NCI-H2196 (cell line): ENCODE data around the gene TMEM200A.

Experiments used
- DNase-seq: peaks from one replicate; lab custom pipeline; 2025; ENCODE audit not compliant: unreplicated experiment; lab: John Stamatoyannopoulos, UW

The TMEM200A gene

GRCh38 chr6:130423044-130423443, 57.2 kb downstream of the TMEM200A start:
- no peak for DNase-seq

- DNase-seq = no peak
These were observed 58.9 kb downstream of the TMEM200A start for GRCh38 chr6:130424710-130425109.

- no peak for DNase-seq
These were observed 59.7 kb downstream of the TMEM200A start for GRCh38 chr6:130425537-130425936.

DNA sequence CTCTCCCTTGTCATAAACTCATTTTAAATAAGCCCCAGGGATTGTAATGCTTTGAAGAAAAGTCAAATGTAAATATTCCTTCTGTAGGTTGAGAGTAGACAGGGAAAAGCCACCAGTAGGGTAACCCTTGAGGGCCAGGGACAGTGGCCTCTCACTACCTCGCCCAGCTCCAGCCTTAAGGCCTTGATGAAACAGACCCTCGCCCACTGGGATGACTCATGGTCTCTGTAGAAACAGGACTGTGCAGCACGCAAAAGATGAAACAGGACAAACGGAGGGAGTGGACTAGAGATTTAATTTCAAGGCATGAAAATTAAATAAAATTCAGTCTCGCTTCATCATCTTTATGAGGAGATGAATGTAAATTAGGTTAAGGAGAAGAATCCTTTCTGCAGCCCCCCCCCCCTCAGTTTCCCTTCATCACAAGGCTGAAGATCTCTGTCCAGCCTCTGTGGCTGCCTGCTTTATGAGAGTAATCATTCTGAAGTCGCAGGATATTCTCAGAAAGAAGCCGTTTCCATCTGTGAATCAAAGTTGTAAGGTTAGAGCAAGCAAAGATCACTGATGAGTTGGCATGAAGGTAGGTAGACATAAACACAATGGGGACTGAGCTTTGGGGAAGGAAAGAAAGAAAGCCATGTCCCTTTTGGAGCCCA, 60.4 kb downstream of the TMEM200A start:
- DNase-seq = no peak

- no peak for DNase-seq
These were observed 65.6 kb downstream of the TMEM200A start for GRCh38 chr6:130431346-130431852.

- DNase-seq = no peak
These were observed 67.0 kb downstream of the TMEM200A start for GRCh38 chr6:130432838-130433237.

GRCh38 chr6:130434174-130434873, 68.5 kb downstream of the TMEM200A start:
- no peak for DNase-seq

DNA sequence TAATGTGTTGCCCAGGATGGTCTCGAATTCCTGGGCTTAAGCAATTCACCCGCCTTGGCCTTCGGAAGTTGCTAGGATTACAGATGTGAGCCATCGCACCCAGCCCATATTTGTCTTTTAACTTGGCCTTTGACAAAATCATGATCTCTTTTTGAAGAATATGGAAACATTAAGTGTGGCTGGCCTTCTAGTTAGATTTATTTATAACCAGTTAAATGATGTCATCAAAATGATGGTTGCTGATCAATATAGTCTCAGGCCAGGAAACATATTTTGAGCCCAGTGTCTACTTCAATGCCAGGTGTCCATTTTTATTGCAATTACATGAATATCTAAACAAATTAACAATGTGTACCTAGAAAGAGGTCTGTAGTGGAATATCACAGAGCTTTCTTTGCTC, 69.4 kb downstream of the TMEM200A start:
- DNase-seq = no peak

GRCh38 chr6:130437961-130438360, 72.1 kb downstream of the TMEM200A start:
- DNase-seq = no peak

- no peak for DNase-seq
These were observed 81.6 kb downstream of the TMEM200A start for GRCh38 chr6:130447374-130447773.

DNA sequence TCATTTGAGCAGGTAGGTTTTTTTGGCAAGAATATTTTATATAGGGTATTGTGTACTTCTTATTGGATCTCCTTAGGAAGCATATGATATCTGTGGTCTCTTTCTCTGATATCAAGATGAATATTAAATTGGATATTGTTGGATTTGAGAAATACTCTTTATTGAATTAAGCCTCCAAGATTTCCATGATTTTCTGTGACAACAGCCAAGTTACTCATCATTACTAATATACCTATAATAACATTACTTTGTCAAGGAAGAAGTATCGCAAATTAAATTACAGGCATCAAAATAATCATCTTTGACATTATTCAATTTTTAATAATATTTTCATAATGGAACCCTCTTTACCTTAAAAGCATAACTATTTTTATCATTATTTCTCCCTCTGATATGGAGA, 86.5 kb downstream of the TMEM200A start:
- DNase-seq = no peak

DNA sequence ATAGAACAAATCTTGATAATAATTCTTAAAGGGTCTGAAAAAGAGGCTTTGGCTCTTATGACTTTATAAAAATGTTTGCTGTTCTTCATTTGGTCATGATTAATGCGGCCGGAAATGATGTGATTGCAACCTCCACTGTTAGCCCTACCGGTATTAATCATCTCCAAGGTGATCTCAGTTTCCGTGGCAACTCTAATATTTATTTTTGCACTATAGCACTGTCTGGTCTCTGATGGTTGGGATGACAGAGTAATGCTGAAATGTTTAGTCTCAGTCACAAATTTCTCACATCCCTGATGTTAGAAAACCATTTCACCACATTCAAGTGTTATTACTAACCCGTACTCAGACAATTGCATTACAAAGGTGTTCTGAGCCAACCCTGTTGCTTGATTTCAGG, 87.4 kb downstream of the TMEM200A start:
- DNase-seq = no peak

- DNase-seq = no peak
These were observed 91.8 kb downstream of the TMEM200A start for GRCh38 chr6:130457605-130458004.

- DNase-seq = no peak
These were observed 93.5 kb downstream of the TMEM200A start for GRCh38 chr6:130459316-130459715.

DNA sequence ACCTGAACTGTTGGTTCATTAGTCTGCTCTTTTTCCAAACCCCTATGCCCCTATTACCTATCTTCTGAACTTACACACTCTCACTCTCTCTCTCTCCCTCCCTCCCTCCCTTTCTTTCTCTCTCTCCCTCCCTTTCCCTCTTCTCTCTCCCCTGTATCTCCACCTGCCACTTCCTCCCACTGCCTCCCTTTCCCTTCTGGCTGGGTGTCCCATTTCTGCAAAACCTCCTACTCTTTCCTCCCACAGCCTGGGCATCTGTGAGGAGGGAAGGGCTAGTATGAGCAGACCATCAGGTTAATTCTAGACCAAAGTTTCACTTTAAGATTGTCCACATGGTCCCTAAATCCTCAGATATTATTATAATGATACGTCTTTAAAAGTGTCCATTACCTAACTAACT, 95.1 kb downstream of the TMEM200A start:
- no peak for DNase-seq

DNA sequence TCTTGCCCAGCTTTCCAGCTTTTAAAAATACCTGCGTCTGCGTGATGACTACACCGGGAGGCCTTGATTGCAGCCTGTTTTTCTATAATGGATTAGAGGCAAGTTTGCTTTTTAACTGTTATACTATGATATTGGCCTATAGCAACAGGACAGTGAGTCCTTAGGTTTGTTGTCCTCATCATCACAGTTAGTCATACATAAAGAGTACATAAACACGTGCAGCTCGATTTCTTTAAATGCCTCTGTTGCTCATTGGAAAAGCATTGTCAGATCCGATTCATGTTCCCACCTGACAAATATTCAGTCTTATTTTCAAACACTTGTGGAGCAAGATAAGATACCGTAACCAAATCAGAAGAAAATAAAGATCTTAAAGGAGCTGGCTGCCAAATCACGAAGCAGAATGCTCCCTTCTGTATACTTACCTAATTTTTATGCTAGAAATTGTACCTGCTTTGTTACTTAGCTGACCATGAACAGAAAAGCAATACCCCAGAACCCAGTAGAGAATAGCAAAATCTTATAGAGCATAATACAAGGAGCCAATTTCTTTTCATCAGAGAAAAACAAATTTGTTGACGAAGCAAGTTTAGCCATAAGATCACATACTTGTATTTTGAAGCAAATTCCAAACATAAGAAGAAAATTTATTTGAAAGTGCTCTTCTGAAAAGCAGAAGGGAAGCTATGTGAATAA, 100.4 kb downstream of the TMEM200A start:
- DNase-seq = no peak

- DNase-seq = no peak
These were observed 100.9 kb downstream of the TMEM200A start for GRCh38 chr6:130466748-130467061.

DNA sequence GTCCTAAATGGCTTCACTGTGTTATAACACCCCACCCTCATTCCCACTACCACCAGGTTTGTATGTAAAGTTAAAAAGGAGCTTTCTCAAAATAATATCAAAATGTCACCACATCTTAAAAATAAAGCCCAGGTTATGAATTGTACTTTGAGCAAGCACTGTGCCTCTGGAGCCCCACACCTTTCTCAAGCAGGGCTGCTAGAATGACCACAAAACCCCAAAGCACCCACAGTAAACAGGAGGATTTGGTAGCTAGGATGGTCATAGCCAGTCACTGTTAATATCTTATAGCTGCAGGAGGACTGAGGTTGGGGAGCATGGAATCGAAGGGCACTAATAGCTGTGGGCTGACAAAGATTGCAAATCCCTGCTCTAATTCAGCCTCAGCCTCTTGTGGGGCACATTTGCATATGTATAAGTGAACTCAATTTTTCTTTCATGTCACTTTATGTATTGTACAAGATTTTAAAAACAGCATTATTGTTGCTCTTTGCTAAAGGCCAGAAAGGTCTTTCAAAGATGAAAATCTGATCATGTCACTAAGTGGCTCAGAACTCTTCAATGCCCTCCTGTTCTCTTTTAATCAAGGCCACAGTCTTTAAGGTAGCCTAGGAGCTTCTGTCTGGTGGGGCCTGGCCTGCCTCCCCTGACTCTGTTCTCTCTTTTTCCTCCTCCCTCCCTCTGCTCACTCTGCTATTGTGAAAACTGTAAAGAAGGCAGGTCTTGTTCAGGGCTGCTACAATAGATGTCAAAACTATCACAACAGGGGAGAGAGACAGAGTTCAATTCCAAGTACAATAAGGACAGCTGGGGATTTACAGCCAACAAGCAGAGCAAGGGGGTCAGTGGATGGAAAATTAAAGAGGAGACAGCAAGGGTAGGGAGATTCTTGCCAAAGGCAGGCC, 101.6 kb downstream of the TMEM200A start:
- DNase-seq = no peak

GRCh38 chr6:130470766-130471165, 104.9 kb downstream of the TMEM200A start:
- DNase-seq = no peak

DNA sequence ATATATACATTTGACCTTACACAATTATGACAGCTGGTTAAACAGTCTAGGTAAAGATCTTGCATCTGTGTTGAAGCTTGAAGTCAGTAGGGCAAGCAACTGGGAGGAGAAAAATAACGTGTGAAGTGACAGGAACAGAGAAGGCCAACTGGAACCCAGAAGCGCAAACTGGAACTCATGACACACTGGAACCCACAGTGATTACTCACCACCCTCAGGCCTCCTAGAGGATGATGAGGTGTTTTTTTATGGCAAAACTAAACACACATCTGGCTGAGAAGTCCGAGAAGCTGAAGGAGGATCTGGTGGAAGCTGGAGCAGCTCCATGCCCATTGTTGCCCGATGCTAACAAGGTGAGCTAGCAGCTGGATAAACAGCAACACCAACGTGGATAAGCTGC, 108.1 kb downstream of the TMEM200A start:
- DNase-seq = no peak
